ENCODE results near the gene ECHS1. TPM values are rescaled to one million over a fixed set of nuclear protein-coding genes. Genes with fewer than 3 reads are reported as not detected.
"Not testable (repeated sequence)": the region's sequence is repeated elsewhere in the genome, so short reads cannot be mapped to it uniquely, and the experiment has no call there.

ECHS1 gene
- total and polyA plus RNA-seq, 7 donors = 83.2 to 151 (median 121) TPM

DNA sequence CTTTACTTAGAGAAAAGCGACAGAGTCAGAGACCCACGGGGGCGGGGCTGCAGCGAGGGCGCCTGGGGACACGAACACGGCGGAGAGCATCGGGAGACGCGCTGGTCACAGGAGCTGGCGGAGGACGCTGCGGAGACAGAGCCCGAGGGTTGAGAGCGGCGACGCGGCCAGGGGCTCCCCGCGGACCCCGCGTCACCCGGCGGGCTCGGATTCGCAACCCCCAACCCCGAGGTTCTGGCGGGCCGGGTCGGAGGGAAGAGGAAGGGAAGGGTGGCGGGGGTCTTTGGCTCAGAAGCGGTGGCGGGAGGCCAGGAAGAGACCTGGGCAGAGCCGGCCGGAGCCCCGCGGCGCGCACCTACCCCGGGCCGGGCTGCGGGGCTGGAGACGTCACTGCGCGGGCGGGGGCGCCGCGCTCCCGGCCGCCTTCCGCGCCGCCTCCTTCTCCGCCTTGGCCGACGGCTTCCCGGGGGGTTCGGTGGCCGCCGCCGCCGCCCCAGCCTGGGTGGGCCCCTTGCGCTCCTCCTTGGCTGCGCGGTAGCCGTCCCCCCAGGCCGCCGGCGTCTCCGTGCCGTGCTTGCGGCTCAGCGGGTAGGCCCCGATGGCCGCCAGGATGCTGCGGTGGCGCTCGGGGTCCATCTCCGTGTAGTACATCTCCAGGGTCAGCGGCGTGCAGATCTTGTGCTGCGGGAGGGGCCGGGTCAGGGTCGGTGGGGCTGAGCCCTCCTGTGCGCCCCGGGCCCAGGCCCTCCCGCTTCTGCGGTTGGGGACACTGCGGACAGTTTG is 47.5 kb downstream of the ECHS1 start:
- TF ChIP-seq, protein P1, sequence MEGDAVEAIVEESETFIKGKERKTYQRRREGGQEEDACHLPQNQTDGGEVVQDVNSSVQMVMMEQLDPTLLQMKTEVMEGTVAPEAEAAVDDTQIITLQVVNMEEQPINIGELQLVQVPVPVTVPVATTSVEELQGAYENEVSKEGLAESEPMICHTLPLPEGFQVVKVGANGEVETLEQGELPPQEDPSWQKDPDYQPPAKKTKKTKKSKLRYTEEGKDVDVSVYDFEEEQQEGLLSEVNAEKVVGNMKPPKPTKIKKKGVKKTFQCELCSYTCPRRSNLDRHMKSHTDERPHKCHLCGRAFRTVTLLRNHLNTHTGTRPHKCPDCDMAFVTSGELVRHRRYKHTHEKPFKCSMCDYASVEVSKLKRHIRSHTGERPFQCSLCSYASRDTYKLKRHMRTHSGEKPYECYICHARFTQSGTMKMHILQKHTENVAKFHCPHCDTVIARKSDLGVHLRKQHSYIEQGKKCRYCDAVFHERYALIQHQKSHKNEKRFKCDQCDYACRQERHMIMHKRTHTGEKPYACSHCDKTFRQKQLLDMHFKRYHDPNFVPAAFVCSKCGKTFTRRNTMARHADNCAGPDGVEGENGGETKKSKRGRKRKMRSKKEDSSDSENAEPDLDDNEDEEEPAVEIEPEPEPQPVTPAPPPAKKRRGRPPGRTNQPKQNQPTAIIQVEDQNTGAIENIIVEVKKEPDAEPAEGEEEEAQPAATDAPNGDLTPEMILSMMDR (IDR thresholded peaks at IDR 0.05) = no peak
- H3K4me3 ChIP-seq = peak overlapping the region; percentile 51
- 1 to 4% (median 3%) methylated on average over 41 to 89 of the region's 91 CpGs for WGBS, 3 donors
- no peaks in the 10 kb centered on the region for H3K9me3 ChIP-seq
- peak in 1 of 2 donors; percentile 45 for DNase-seq
- no peak for ATAC-seq
- intact Hi-C loops (cut with DNase I) = loop anchor here (5.0 to 10.0 kb wide), 2 partner anchors 69 to 282 kb away; partner anchors contain the start of gene MTG1 (in 1 of the 2)
- peaks cover 0 to 63% (median 28%) of the 10 kb centered on the region in 3 donors for H3K27me3 ChIP-seq (ENCODE audit: insufficient read depth in 3 of 3, low read length in 2 of 3)
- no peak overlapping the region for H3K27ac ChIP-seq
- H3K4me1 ChIP-seq = no peaks in the 10 kb centered on the region
- H3K36me3 ChIP-seq (ENCODE audit: insufficient read depth in 1 of 2, low read depth in 1 of 2) = no peaks in the 10 kb centered on the region

DNA sequence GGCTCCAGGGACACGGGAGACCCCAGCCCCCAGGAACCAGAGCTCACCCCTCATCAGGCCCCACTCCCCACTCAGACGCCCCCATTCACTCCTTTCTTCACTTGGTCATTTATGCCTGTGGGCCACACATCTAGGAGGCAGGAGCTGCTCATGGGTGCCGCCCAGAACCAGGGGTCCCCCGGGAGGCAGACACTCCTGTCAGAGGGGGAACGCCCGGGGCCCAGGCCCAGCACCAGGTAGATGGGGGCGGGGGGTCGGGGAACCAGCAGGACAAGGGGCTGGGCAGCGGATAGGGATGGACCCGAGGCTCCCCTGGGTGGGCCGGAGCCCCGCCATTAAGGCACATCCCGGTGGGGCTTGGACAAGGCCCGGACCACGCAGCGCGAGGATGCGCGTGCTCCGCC is 48.3 kb downstream of the ECHS1 start:
- DNase-seq (no peak), ATAC-seq (peak in 2 of 4 donors; percentile 14 to 18)
- peaks cover 0 to 70% (median 28%) of the 10 kb centered on the region in 3 donors for H3K27me3 ChIP-seq (ENCODE audit: insufficient read depth in 3 of 3, low read length in 2 of 3)
- no peaks in the 10 kb centered on the region for H3K9me3 ChIP-seq
- WGBS, 3 donors = 13 to 21% (median 16%) methylated on average over 15 to 20 of the region's 20 CpGs
- no peak overlapping the region for H3K27ac ChIP-seq
- no peaks in the 10 kb centered on the region for H3K36me3 ChIP-seq (ENCODE audit: insufficient read depth in 1 of 2, low read depth in 1 of 2)
- H3K4me3 ChIP-seq = peak overlapping the region; percentile 51
- TF ChIP-seq, protein P1 (IDR thresholded peaks at IDR 0.05) = no peak
- H3K4me1 ChIP-seq = no peaks in the 10 kb centered on the region
- intact Hi-C loops (cut with DNase I) = loop anchor here (5.0 to 10.0 kb wide), 2 partner anchors 70 to 282 kb away; partner anchors contain the start of gene MTG1 (in 1 of the 2)

DNA sequence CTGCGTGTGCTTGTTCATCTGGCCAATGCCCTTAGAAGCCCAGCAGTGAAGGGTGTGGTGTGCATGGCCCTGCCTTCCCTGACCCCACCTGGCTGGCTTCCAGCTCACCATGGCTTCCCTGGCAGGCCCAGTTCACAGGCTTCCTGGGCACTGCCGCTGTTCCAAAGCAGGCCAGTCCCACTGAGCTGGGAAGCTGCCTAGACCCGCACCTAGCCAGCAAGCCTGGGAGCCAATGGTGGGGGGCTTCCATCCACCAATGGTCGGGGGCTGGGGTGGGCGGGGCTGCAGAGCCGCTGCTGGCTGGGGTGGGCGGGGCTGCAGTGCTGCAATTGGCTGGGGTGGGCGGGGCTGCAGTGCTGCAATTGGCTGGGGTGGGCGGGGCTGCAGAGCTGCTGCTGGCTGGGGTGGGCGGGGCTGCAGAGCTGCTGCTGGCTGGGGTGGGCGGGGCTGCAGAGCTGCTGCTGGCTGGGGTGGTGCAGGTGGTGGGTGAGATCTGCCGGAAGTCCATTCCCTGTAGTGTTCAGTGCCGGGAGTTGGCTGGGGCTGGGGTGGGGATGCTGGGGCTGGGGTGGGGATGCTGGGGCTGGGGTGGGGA is 48.9 kb downstream of the ECHS1 start:
- H3K4me3 ChIP-seq = no peak overlapping the region
- H3K9me3 ChIP-seq = no peaks in the 10 kb centered on the region
- no peaks in the 10 kb centered on the region for H3K4me1 ChIP-seq
- WGBS, 3 donors = 2 to 4% (median 3%) methylated on average over 6 to 13 of the region's 13 CpGs
- ATAC-seq (peak; percentile 41 to 84 (median 74)), DNase-seq (peak; percentile 58 to 71)
- H3K36me3 ChIP-seq (ENCODE audit: insufficient read depth in 1 of 2, low read depth in 1 of 2) = no peaks in the 10 kb centered on the region
- H3K27ac ChIP-seq = no peak overlapping the region
- peaks cover 0 to 73% (median 28%) of the 10 kb centered on the region in 3 donors for H3K27me3 ChIP-seq (ENCODE audit: insufficient read depth in 3 of 3, low read length in 2 of 3)
- intact Hi-C loops (cut with DNase I) = loop anchor here in 1 of 2 donors (10.0 kb wide), 1 partner anchor 71 kb away; the partner anchor contains the start of gene MTG1
- TF ChIP-seq, protein P1 (IDR thresholded peaks at IDR 0.05) = no peak

DNA sequence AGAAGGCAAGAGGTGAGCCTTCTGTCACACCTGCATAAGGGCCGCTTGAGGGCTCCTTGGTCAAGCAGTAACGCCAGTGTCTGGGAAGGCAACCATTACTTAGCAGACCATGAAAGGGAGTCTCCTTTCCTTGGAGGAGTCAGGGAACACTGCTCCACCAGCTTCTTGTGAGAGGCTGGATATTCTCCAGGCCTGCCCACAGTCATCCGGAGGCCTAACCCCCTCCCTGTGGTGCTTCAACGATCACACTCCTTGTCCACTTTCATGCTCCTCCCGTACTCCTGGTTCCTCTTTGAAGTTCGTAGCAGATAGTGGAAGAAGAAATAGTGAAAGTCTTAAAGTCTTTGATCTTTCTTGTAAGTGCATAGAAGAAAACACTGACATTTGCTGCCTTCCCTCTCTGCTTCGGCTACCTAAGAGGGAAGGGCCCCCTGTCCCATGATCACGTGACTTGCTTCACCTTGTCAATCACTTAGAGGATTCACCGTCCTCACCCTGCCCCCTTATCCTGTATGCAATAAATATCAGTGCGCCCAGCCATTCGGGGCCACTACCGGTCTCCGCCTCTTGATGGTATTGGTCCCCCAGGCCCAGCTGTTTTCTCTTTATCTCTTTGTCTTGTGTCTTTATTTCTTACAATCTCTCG is 51.0 kb downstream of the ECHS1 start:
- intact Hi-C loops (cut with DNase I) = loop anchor here in 1 of 2 donors (10.0 kb wide), 1 partner anchor 73 kb away; the partner anchor contains the start of gene MTG1
- not testable (repeated sequence) for H3K36me3 ChIP-seq (ENCODE audit: insufficient read depth in 1 of 2, low read depth in 1 of 2); ATAC-seq; H3K4me1 ChIP-seq; H3K9me3 ChIP-seq; H3K4me3 ChIP-seq; H3K27ac ChIP-seq; DNase-seq
- peaks cover 0 to 60% (median 26%) of the 10 kb centered on the region in 3 donors for H3K27me3 ChIP-seq (ENCODE audit: insufficient read depth in 3 of 3, low read length in 2 of 3)
- WGBS, 3 donors = 70 to 80% (median 73%) methylated on average over 11 to 12 of the region's 14 CpGs

DNA sequence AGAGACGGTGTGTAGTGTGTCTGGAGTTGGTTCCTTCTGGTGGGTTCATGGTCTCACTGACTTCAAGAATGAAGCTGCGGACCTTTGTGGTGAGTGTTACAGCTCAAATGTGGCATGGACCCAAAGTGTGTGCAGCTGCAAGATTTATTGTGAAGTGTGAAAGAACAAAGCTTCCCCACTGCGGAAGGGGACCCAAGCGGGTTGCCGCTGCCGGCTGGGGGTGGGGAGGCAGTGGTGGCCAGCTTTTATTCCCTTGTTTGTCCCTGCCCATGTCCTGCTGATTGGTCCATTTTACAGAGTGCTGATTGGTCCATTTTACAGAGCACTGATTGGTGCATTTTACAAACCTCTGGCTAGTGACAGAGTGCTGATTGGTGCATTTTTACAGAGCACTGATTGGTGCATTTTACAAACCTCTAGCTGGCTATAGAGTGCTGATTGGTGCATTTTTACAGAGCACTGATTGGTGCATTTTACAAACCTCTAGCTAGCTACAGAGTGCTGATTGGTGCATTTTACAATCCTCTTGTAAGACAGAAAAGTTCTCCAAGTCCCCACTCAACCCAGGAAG is 52.2 kb downstream of the ECHS1 start:
- intact Hi-C loops (cut with DNase I) = loop anchor here in 1 of 2 donors (10.0 kb wide), 1 partner anchor 74 kb away; the partner anchor contains the start of gene MTG1
- peaks cover 0 to 48% (median 20%) of the 10 kb centered on the region in 3 donors for H3K27me3 ChIP-seq (ENCODE audit: insufficient read depth in 3 of 3, low read length in 2 of 3)
- WGBS, 3 donors = 80 to 90% (median 86%) methylated on average over 6 of the region's 6 CpGs
- not testable (repeated sequence) for DNase-seq; ATAC-seq; H3K36me3 ChIP-seq (ENCODE audit: insufficient read depth in 1 of 2, low read depth in 1 of 2); H3K9me3 ChIP-seq; H3K27ac ChIP-seq; H3K4me3 ChIP-seq; H3K4me1 ChIP-seq
